Panc1 (cell line): ENCODE results near the gene ACOD1. TPM values are rescaled to one million over a fixed set of nuclear protein-coding genes. Genes with fewer than 3 reads are reported as not detected.
A peak's percentile ranks its signal among the peaks of the same experiment; 100 is the strongest.

Source experiments
- ATAC-seq: fragments of 200-7000 bp; cut with Tn5 transposase; 2 replicates; pipeline ENCODE4 v1.9.1; 2020; ENCODE audit warnings: mild to moderate bottlenecking, moderate library complexity
- BruUV-seq: library from RNA; stranded (reverse); fragments of 400-500 nt; replicated peaks from 2 replicates; lab custom pipeline; 2021; lab: Mats Ljungman, UMichigan
- CTCF ChIA-PET: fragments of 300-600 bp; sonication (Branson Sonifier 250); formaldehyde crosslinking; loops from one replicate; lab custom pipeline; 2022; ENCODE audit warnings: antibody characterized with exemption; lab: Charles Lee
- POLR2A ChIA-PET: fragments of 300-600 bp; sonication (Branson Sonifier 250); formaldehyde crosslinking; loops from one replicate; lab custom pipeline; 2022; ENCODE audit warnings: antibody characterized with exemption; lab: Charles Lee
- DNase-seq: peaks from one replicate; pipeline ENCODE4 v3.0.0-alpha.2; 2010; ENCODE audit warnings: low read depth, low spot score
- H3K27ac ChIP-seq: 2 replicates; pipeline ENCODE4 v1.5.1; 2011; ENCODE audit warnings: mild to moderate bottlenecking, low read length, inconsistent platforms
- H3K27me3 ChIP-seq: fragments of 200-500 bp; sonication (Bioruptor generic); 2 replicates; pipeline ENCODE4 v1.6.0; 2014; ENCODE audit warnings: low read length, inconsistent platforms; ENCODE audit not compliant: control insufficient read depth, insufficient read depth
- H3K36me3 ChIP-seq: fragments of 200-500 bp; sonication (Bioruptor generic); 2 replicates; pipeline ENCODE4 v1.5.1; 2014; ENCODE audit warnings: inconsistent platforms, mild to moderate bottlenecking, low read length, moderate library complexity; ENCODE audit not compliant: control insufficient read depth, insufficient read depth
- H3K4me1 ChIP-seq: 2 replicates; pipeline ENCODE4 v1.5.1; 2011; ENCODE audit warnings: inconsistent platforms, mild to moderate bottlenecking, low read length, moderate library complexity; ENCODE audit not compliant: control insufficient read depth, insufficient read depth
- H3K4me3 ChIP-seq, 2 experiments: 2 replicates each; pipeline ENCODE4 v1.5.1; 2011 to 2012; ENCODE audit warnings: low read depth in 2 of 2, low read length in 2 of 2, mild to moderate bottlenecking in 2 of 2, inconsistent platforms in 1 of 2, moderate library complexity in 1 of 2
- H3K9me3 ChIP-seq: fragments of 200-500 bp; sonication (Bioruptor generic); 2 replicates; pipeline ENCODE4 v1.5.1; 2014; ENCODE audit warnings: low read depth, mild to moderate bottlenecking, inconsistent platforms, low read length, moderate library complexity; ENCODE audit not compliant: control insufficient read depth, insufficient read depth
- POLR2AphosphoS5 ChIP-seq: IDR thresholded peaks from 2 replicates; pipeline ENCODE4 v1.6.1; 2012; ENCODE audit warnings: mild to moderate bottlenecking, low read depth, low read length, moderate library complexity
- SIN3A ChIP-seq: IDR thresholded peaks from 2 replicates; pipeline ENCODE4 v1.6.1; 2012; ENCODE audit warnings: low read depth, mild to moderate bottlenecking, low read length, moderate library complexity, borderline replicate concordance; ENCODE audit not compliant: insufficient read depth
- TCF7L2 ChIP-seq: IDR thresholded peaks from 2 replicates; pipeline ENCODE4 v1.6.1; 2011; ENCODE audit warnings: mild to moderate bottlenecking, low read depth, low read length, inconsistent platforms
- in situ Hi-C: cut with HindIII; loops from 2 replicates; pipeline ENCODE4 v1.10.0; 2016; ENCODE audit warnings: low sequenced_read_pairs, low pct_unique_long_range_greater_than_20kb
- intact Hi-C: fragments of 100-400 bp; cut with micrococcal nuclease; formaldehyde crosslinking; loops from one replicate; pipeline ENCODE4 v1.10.0; 2022; ENCODE audit not compliant: unreplicated experiment
- total RNA-seq: library from RNA; stranded (reverse); gene quantifications from one replicate; pipeline ENCODE4 v1.2.1, GENCODE V29; 2021; ENCODE audit not compliant: unreplicated experiment
- TF ChIP-seq, protein P1 (sequence below), 2 experiments: IDR thresholded peaks; 2 replicates each; pipeline ENCODE4 v1.6.1; 2011 to 2012; ENCODE audit warnings: low read depth in 2 of 2, control low read depth in 1 of 2, low read length in 1 of 2, mild to moderate bottlenecking in 1 of 2, moderate library complexity in 1 of 2; ENCODE audit not compliant: insufficient read depth in 1 of 2
- TF ChIP-seq, protein P2 (sequence below): fragments of 450-650 bp; IDR thresholded peaks from 2 replicates; pipeline ENCODE4 v1.5.1; 2017; ENCODE audit warnings: mild to moderate bottlenecking

The ACOD1 gene
- total RNA-seq, 1 experiment from 2014 or later: not detected

DNA sequence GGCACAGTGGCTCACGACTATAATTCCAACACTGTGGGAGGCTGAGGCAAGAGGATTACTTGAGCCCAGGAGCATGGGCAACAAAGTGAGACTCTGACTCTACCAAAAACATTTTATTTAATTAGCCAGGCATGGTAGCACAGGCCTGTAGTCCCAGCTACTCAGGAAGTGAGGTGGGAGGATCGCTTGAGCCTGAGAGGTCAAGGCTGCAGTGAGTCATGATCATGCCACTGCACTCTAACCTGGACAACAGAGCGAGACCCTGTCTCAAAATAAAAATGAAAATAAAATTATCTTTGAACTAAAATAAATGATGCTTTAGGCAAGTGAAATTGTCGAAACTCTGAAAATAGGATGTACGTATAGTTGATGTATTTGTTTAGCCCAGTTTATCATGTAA, 35.4 kb downstream of the ACOD1 start:
- in situ Hi-C loops (no loop called here), intact Hi-C loops (no loop called here)
- DNase-seq (no peak), ATAC-seq (no peak)
- no TSS peak for BruUV-seq
- no peak overlapping the region for H3K27ac ChIP-seq
- CTCF ChIA-PET: no interaction called here
- H3K4me3 ChIP-seq: no peak overlapping the region
- POLR2A ChIA-PET: no interaction called here
- H3K36me3 ChIP-seq: no peaks in the 10 kb centered on the region
- H3K9me3 ChIP-seq: no peaks in the 10 kb centered on the region
- TF ChIP-seq, protein P1, sequence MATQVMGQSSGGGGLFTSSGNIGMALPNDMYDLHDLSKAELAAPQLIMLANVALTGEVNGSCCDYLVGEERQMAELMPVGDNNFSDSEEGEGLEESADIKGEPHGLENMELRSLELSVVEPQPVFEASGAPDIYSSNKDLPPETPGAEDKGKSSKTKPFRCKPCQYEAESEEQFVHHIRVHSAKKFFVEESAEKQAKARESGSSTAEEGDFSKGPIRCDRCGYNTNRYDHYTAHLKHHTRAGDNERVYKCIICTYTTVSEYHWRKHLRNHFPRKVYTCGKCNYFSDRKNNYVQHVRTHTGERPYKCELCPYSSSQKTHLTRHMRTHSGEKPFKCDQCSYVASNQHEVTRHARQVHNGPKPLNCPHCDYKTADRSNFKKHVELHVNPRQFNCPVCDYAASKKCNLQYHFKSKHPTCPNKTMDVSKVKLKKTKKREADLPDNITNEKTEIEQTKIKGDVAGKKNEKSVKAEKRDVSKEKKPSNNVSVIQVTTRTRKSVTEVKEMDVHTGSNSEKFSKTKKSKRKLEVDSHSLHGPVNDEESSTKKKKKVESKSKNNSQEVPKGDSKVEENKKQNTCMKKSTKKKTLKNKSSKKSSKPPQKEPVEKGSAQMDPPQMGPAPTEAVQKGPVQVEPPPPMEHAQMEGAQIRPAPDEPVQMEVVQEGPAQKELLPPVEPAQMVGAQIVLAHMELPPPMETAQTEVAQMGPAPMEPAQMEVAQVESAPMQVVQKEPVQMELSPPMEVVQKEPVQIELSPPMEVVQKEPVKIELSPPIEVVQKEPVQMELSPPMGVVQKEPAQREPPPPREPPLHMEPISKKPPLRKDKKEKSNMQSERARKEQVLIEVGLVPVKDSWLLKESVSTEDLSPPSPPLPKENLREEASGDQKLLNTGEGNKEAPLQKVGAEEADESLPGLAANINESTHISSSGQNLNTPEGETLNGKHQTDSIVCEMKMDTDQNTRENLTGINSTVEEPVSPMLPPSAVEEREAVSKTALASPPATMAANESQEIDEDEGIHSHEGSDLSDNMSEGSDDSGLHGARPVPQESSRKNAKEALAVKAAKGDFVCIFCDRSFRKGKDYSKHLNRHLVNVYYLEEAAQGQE (IDR thresholded peaks at IDR 0.05; ENCODE audit: insufficient read depth in 1 of 2, low read depth in 2 of 2, low read length in 1 of 2): no peak
- TF ChIP-seq POLR2AphosphoS5 (no peak), TCF7L2 (no peak), SIN3A (no peak)
- TF ChIP-seq, protein P2, sequence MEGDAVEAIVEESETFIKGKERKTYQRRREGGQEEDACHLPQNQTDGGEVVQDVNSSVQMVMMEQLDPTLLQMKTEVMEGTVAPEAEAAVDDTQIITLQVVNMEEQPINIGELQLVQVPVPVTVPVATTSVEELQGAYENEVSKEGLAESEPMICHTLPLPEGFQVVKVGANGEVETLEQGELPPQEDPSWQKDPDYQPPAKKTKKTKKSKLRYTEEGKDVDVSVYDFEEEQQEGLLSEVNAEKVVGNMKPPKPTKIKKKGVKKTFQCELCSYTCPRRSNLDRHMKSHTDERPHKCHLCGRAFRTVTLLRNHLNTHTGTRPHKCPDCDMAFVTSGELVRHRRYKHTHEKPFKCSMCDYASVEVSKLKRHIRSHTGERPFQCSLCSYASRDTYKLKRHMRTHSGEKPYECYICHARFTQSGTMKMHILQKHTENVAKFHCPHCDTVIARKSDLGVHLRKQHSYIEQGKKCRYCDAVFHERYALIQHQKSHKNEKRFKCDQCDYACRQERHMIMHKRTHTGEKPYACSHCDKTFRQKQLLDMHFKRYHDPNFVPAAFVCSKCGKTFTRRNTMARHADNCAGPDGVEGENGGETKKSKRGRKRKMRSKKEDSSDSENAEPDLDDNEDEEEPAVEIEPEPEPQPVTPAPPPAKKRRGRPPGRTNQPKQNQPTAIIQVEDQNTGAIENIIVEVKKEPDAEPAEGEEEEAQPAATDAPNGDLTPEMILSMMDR: no peak
- H3K4me1 ChIP-seq: no peaks in the 10 kb centered on the region
- H3K27me3 ChIP-seq: no peaks in the 10 kb centered on the region

DNA sequence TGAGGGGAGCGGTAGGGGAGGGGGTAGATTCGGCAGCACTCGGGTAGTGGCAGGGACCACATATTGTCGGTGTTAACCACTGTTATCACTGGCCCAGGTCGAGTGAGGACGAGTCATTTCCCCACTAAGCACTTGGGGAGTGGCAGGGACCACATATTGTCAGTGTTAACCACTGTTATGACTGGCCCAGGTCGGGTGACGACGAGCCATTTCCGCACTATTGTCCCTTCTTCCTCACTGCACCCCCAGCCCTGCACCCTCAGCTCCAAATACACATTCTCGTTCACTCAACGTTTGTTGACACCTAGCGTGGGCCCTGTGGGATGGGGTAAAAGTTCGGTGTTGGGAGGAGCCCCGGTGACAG, 43.1 kb downstream of the ACOD1 start:
- Histone ChIP-seq H3K9me3 (no peaks in the 10 kb centered on the region), H3K27ac (peak overlapping the region; percentile 85), H3K4me1 (peaks cover 3% of the 10 kb centered on the region; the same call in 1 of the 2 replicates), H3K4me3 (peak overlapping the region; percentile 72 to 84), H3K27me3 (no peaks in the 10 kb centered on the region), H3K36me3 (no peaks in the 10 kb centered on the region; the same call in 1 of the 2 replicates)
- TF ChIP-seq POLR2AphosphoS5 (no peak), SIN3A (no peak), TCF7L2 (no peak)
- TF ChIP-seq, protein P2: no peak
- TF ChIP-seq, protein P1 (IDR thresholded peaks at IDR 0.05; ENCODE audit: insufficient read depth in 1 of 2, low read depth in 2 of 2, low read length in 1 of 2): no peak
- intact Hi-C loops (no loop called here), in situ Hi-C loops (no loop called here)
- ChIA-PET POLR2A (no interaction called here), CTCF (no interaction called here)
- peak; percentile 12; the same call in 1 of the 2 replicates for ATAC-seq
- BruUV-seq: no TSS peak
- DNase-seq: no peak
